ENCODE measurements around the gene TNFRSF11A. TPM values are rescaled to one million over a fixed set of nuclear protein-coding genes. Genes with fewer than 3 reads are reported as not detected.

TNFRSF11A gene
- total RNA-seq, 4 donors from 2014 or later, result 5.5 to 25.8 (median 8.6) TPM

DNA sequence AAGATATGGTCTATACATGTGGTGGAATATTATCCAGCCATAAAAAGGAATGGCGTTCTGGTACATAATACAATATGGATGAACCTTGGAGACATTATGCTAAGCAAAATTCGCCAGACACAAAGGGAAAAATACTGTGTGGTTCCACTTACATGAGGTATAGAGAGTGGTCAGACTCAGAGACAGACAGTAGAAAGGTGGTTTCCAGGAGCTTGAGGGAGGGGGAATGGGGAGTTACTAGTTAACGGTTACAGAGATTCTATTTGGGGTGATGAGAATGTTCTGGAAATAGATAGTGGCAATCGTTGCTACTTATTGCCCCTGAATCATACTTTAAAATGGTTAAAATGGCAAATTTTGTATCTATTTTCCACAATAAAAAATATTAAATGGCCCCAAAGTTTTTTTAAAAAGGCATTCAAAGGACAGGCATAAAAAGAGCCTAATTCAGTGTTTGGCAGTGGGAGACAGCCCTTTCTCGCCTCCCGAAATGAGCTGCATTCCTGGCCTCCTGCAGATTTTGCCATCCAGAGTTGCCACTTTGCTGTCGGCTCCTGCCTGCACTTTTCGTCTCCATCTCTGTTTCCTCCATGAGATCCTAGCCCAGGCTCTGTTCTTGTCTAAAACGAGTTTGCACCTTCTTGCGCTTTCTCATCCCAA, 13.5 kb downstream of the TNFRSF11A start:
- H3K9me3 ChIP-seq, result no peaks in the 10 kb centered on the region
- H3K4me1 ChIP-seq, result peaks cover 0 to 9% (median 0%) of the 10 kb centered on the region in 4 donors
- TF ChIP-seq, protein P1, sequence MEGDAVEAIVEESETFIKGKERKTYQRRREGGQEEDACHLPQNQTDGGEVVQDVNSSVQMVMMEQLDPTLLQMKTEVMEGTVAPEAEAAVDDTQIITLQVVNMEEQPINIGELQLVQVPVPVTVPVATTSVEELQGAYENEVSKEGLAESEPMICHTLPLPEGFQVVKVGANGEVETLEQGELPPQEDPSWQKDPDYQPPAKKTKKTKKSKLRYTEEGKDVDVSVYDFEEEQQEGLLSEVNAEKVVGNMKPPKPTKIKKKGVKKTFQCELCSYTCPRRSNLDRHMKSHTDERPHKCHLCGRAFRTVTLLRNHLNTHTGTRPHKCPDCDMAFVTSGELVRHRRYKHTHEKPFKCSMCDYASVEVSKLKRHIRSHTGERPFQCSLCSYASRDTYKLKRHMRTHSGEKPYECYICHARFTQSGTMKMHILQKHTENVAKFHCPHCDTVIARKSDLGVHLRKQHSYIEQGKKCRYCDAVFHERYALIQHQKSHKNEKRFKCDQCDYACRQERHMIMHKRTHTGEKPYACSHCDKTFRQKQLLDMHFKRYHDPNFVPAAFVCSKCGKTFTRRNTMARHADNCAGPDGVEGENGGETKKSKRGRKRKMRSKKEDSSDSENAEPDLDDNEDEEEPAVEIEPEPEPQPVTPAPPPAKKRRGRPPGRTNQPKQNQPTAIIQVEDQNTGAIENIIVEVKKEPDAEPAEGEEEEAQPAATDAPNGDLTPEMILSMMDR (IDR thresholded peaks at IDR 0.05), result no peak
- no peak for TF ChIP-seq POLR2A (IDR thresholded peaks at IDR 0.05)
- no peak for DNase-seq (ENCODE audit: low spot score in 2 of 2)
- H3K4me3 ChIP-seq, result no peak overlapping the region
- H3K36me3 ChIP-seq, result no peaks in the 10 kb centered on the region
- peaks cover 0 to 5% of the 10 kb centered on the region in 2 donors for H3K27me3 ChIP-seq
- WGBS, 2 donors, result 59 to 62% methylated on average over 10 of the region's 10 CpGs
- no peak overlapping the region for H3K27ac ChIP-seq

DNA sequence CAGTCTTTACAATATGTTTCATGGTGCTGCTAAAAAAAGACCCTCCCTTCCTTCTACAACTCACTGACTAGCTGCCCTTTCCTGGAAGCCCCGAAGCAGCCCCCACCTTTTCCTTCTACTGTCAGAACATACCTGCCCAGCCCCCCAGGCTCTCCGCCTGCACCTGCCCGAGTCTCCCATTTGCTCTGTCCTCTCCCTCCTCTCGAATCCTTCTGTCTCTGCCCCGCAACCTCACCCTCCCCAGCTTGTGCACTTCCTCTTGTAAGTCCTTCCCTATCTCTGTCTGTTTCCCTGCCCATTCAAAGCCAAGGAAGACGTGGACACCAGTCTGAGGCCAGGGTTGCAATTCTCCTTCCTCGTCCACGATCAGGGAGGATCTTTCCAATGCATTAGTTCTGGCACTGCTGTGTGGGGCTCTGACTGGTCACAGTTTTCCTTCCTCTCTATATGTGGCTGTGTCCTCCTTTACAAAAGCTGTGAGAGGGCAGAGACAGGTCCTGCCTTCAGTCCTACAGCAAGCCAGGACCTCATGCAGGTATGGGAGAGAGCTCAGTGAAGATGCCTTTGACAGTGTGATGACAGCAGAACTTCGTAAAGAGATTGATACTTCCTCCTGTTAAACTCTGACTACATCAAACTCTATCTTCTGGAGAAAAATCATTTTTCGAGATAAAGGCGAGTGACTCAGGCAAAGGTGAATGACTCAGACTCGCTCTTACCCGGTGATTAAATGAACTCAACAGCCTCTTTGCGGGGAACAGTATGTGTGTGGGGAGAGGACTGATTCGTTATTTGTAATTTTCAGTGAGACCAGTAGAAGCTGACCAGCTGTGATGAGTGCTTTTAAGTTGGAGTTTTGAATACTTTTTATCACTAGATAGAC, 14.2 kb downstream of the TNFRSF11A start:
- Histone ChIP-seq H3K4me3 (no peak overlapping the region), H3K9me3 (no peaks in the 10 kb centered on the region), H3K4me1 (peaks cover 0 to 9% (median 0%) of the 10 kb centered on the region in 4 donors), H3K27me3 (peaks cover 0 to 5% of the 10 kb centered on the region in 2 donors), H3K27ac (no peak overlapping the region), H3K36me3 (no peaks in the 10 kb centered on the region)
- 66% methylated on average over 15 of the region's 15 CpGs for WGBS, 2 donors
- no peak for DNase-seq (ENCODE audit: low spot score in 2 of 2)
- TF ChIP-seq EP300 (IDR thresholded peaks at IDR 0.05), result peak in 1 of 2 donors; percentile 18
- TF ChIP-seq POLR2A (IDR thresholded peaks at IDR 0.05), result no peak
- TF ChIP-seq, protein P1 (IDR thresholded peaks at IDR 0.05), result no peak

- TF ChIP-seq, protein P1 (IDR thresholded peaks at IDR 0.05), result no peak
- WGBS, 2 donors, result 72 to 73% methylated on average over 9 of the region's 9 CpGs
- no peak overlapping the region for H3K4me3 ChIP-seq
- no peaks in the 10 kb centered on the region for H3K36me3 ChIP-seq
- no peaks in the 10 kb centered on the region for H3K9me3 ChIP-seq
- no peak overlapping the region for H3K27ac ChIP-seq
- no peak for DNase-seq (ENCODE audit: low spot score in 2 of 2)
- peaks cover 0 to 6% (median 0%) of the 10 kb centered on the region in 4 donors for H3K4me1 ChIP-seq
- H3K27me3 ChIP-seq, result no peaks in the 10 kb centered on the region
Measured at GRCh38 chr18:62340996-62341395, 15.9 kb downstream of the TNFRSF11A start.

DNA sequence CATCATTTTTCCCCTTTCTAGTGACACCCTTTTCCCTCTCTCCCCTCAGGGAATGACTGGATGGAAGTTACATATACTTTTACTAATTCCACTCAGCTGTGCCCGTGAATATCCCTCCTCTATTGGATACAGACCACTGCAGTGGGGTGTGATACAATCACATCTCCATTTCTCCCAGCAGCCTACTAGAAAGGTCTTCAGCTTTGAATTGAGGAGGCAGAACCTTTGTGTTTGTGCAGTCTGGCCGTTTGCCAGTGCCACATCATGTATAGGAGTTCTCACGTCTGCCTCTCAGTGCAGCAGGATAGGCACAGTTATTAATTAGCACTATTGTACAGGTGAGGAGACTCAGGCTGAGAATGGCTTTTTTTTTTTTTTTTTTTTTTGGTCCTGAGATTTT, 16.4 kb downstream of the TNFRSF11A start:
- Histone ChIP-seq H3K9me3 (no peaks in the 10 kb centered on the region), H3K4me1 (peaks cover 0 to 2% (median 0%) of the 10 kb centered on the region in 4 donors), H3K27me3 (peaks cover 0 to 2% of the 10 kb centered on the region in 2 donors), H3K4me3 (no peak overlapping the region), H3K27ac (no peak overlapping the region), H3K36me3 (no peaks in the 10 kb centered on the region)
- TF ChIP-seq, protein P1 (IDR thresholded peaks at IDR 0.05), result no peak
- TF ChIP-seq POLR2A (IDR thresholded peaks at IDR 0.05), result no peak
- no peak for TF ChIP-seq EP300 (IDR thresholded peaks at IDR 0.05)
- WGBS, 2 donors, result 54 to 65% methylated on average over 3 of the region's 3 CpGs
- DNase-seq (ENCODE audit: low spot score in 2 of 2), result no peak

- H3K36me3 ChIP-seq, result no peaks in the 10 kb centered on the region
- TF ChIP-seq POLR2A (IDR thresholded peaks at IDR 0.05), result no peak
- TF ChIP-seq, protein P1 (IDR thresholded peaks at IDR 0.05), result no peak
- TF ChIP-seq EP300 (IDR thresholded peaks at IDR 0.05), result no peak
- DNase-seq (ENCODE audit: low spot score in 2 of 2), result no peak
- no peak overlapping the region for H3K4me3 ChIP-seq
- H3K27me3 ChIP-seq, result peaks cover 0 to 4% of the 10 kb centered on the region in 2 donors
- WGBS, 2 donors, result 85 to 88% methylated on average over 4 of the region's 4 CpGs
- no peaks in the 10 kb centered on the region for H3K4me1 ChIP-seq
- H3K9me3 ChIP-seq, result no peaks in the 10 kb centered on the region
- H3K27ac ChIP-seq, result no peak overlapping the region
Measured at GRCh38 chr18:62342884-62343283, 17.8 kb downstream of the TNFRSF11A start.

Data from tibial nerve (tissue), 4 donors.